Ishikawa (cell line): ENCODE data around the gene PSMD13.

Experiments used
- CEBPB ChIP-seq: IDR thresholded peaks from 2 replicates; pipeline ENCODE4 v1.6.1; 2012
- CREB1 ChIP-seq: IDR thresholded peaks from 2 replicates; pipeline ENCODE4 v1.6.1; 2012; ENCODE audit warnings: low read depth
- EGR1 ChIP-seq: IDR thresholded peaks from 2 replicates; pipeline ENCODE4 v1.6.1; 2012
- EP300 ChIP-seq: IDR thresholded peaks from 2 replicates; pipeline ENCODE4 v1.6.1; 2012; ENCODE audit warnings: borderline replicate concordance
- FOXM1 ChIP-seq: IDR thresholded peaks from 2 replicates; pipeline ENCODE4 v1.6.1; 2012; ENCODE audit warnings: low read depth, borderline replicate concordance
- NFIC ChIP-seq: IDR thresholded peaks from 2 replicates; pipeline ENCODE4 v1.6.1; 2012
- RAD21 ChIP-seq: IDR thresholded peaks from 2 replicates; pipeline ENCODE4 v1.6.1; 2012; ENCODE audit warnings: low read depth
- TAF1 ChIP-seq: IDR thresholded peaks from 2 replicates; pipeline ENCODE4 v1.6.1; 2012; ENCODE audit warnings: low read depth, mild to moderate bottlenecking
- TCF12 ChIP-seq: IDR thresholded peaks from 2 replicates; pipeline ENCODE4 v1.6.1; 2012; ENCODE audit warnings: low read depth
- TEAD4 ChIP-seq: IDR thresholded peaks from 2 replicates; pipeline ENCODE4 v1.6.1; 2012
- USF1 ChIP-seq: IDR thresholded peaks from 2 replicates; pipeline ENCODE4 v1.6.1; 2012
- YY1 ChIP-seq: IDR thresholded peaks from 2 replicates; pipeline ENCODE4 v1.6.1; 2012; ENCODE audit warnings: low read depth
- ZBTB7A ChIP-seq: IDR thresholded peaks from 2 replicates; pipeline ENCODE4 v1.6.1; 2012; ENCODE audit warnings: low read depth
- TF ChIP-seq, protein P1 (sequence below): IDR thresholded peaks from 2 replicates; pipeline ENCODE4 v1.6.1; 2012
- TF ChIP-seq, protein P2 (sequence below): IDR thresholded peaks from 2 replicates; pipeline ENCODE4 v1.6.1; 2012; ENCODE audit warnings: low read depth, mild to moderate bottlenecking

The PSMD13 gene

GRCh38 chr11:211295-211694 lies 25.5 kb upstream of the PSMD13 start:
- TF ChIP-seq, protein P1, sequence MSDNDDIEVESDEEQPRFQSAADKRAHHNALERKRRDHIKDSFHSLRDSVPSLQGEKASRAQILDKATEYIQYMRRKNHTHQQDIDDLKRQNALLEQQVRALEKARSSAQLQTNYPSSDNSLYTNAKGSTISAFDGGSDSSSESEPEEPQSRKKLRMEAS: no peak

GRCh38 chr11:211741-212140 lies 25.0 kb upstream of the PSMD13 start:
- TF ChIP-seq USF1 (no peak), EP300 (no peak), TAF1 (no peak), CEBPB (no peak), ZBTB7A (no peak), TEAD4 (no peak), CREB1 (no peak), FOXM1 (no peak), TCF12 (no peak), RAD21 (no peak), EGR1 (no peak), NFIC (no peak), YY1 (no peak)
- TF ChIP-seq, protein P2, sequence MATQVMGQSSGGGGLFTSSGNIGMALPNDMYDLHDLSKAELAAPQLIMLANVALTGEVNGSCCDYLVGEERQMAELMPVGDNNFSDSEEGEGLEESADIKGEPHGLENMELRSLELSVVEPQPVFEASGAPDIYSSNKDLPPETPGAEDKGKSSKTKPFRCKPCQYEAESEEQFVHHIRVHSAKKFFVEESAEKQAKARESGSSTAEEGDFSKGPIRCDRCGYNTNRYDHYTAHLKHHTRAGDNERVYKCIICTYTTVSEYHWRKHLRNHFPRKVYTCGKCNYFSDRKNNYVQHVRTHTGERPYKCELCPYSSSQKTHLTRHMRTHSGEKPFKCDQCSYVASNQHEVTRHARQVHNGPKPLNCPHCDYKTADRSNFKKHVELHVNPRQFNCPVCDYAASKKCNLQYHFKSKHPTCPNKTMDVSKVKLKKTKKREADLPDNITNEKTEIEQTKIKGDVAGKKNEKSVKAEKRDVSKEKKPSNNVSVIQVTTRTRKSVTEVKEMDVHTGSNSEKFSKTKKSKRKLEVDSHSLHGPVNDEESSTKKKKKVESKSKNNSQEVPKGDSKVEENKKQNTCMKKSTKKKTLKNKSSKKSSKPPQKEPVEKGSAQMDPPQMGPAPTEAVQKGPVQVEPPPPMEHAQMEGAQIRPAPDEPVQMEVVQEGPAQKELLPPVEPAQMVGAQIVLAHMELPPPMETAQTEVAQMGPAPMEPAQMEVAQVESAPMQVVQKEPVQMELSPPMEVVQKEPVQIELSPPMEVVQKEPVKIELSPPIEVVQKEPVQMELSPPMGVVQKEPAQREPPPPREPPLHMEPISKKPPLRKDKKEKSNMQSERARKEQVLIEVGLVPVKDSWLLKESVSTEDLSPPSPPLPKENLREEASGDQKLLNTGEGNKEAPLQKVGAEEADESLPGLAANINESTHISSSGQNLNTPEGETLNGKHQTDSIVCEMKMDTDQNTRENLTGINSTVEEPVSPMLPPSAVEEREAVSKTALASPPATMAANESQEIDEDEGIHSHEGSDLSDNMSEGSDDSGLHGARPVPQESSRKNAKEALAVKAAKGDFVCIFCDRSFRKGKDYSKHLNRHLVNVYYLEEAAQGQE: no peak
- TF ChIP-seq, protein P1: no peak

DNA sequence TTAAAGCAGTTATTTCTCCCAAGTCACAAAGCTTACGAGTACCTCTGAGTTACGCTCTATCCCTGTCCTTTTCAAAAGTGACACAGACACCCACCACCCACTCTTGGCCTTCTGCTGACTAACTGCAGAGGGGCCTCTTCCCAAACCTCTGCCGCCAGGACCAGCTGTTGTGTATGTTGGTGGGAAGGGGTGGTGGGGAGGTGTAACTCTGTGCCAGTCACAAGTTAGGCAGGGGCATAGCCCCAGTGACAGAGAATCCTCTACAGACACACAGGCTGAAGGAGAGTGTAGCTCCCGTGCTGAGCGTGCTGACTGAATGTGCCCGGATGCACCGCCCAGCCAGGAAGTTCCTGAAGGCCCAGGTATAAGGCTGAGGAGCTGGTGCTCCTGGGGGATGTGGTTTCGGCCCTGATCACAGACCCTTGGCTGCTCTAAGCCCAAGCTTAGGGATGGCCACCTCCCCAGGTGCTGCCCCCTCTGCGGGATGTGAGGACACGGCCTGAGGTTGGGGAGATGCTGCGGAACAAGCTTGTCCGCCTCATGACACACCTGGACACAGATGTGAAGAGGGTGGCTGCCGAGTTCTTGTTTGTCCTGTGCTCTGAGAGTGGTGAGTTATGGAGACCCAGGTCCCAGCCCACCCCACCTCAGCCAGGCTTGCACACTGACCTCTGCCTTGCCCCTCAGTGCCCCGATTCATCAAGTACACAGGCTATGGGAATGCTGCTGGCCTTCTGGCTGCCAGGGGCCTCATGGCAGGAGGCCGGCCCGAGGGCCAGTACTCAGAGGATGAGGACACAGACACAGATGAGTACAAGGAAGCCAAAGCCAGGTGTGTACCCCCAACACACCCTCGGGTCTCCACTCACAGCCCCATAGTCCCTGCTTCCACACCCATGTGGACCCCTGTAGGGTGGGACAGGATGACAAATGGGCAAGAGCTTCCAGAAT lies 24.4 kb upstream of the PSMD13 start:
- no peak for TF ChIP-seq TEAD4
- no peak for TF ChIP-seq CEBPB
- no peak for TF ChIP-seq USF1
- TF ChIP-seq, protein P2: no peak
- no peak for TF ChIP-seq EP300
- TF ChIP-seq EGR1: no peak
- no peak for TF ChIP-seq CREB1
- no peak for TF ChIP-seq RAD21
- TF ChIP-seq FOXM1: no peak
- TF ChIP-seq YY1: no peak
- TF ChIP-seq, protein P1: no peak

DNA sequence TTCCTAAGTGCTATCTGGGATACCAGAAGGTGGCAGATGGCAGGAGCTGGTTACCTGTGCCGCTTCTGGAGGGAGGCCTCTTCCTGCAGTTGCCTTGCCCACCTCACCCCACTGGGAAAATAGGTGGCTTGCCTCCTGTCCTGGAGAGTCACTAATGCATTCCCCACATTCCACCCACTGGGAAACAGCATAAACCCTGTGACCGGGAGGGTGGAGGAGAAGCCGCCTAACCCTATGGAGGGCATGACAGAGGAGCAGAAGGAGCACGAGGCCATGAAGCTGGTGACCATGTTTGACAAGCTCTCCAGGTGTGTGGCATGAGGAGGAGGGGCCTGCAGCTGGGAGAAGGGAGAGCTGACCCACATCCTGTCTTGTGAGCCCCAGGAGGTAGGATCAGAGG lies 23.7 kb upstream of the PSMD13 start:
- TF ChIP-seq NFIC (no peak), TEAD4 (no peak), TCF12 (no peak), USF1 (no peak), EGR1 (no peak), ZBTB7A (no peak), EP300 (no peak), CEBPB (no peak), RAD21 (no peak), TAF1 (no peak), CREB1 (no peak), YY1 (no peak)
- TF ChIP-seq, protein P2: no peak
- TF ChIP-seq, protein P1: no peak
